H9 (cell line): Measurements from ENCODE around the gene C17orf107. TPM values are rescaled to one million over a fixed set of nuclear protein-coding genes. Genes with fewer than 3 reads are reported as not detected.
A peak's percentile ranks its signal among the peaks of the same experiment; 100 is the strongest.

Experiments
- DNase-seq: peaks from one replicate; pipeline ENCODE4 v3.0.0-alpha.2; 2017
- H2AFZ ChIP-seq: one replicate; pipeline ENCODE4 v1.6.1; 2013; ENCODE audit warnings: mild to moderate bottlenecking, low read length, control low read depth, moderate library complexity
- H2AK5ac ChIP-seq: 2 replicates; pipeline ENCODE4 v1.6.1; 2013; ENCODE audit warnings: low read length, control low read depth, mixed read lengths; ENCODE audit not compliant: insufficient read length
- H2BK120ac ChIP-seq: one replicate; pipeline ENCODE4 v1.6.1; 2013; ENCODE audit warnings: low read depth, mild to moderate bottlenecking, low read length, control low read depth, inconsistent platforms; ENCODE audit not compliant: poor library complexity, severe bottlenecking
- H2BK12ac ChIP-seq: 2 replicates; pipeline ENCODE4 v1.6.1; 2013; ENCODE audit warnings: low read length, control low read depth, mixed read lengths, low read depth; ENCODE audit not compliant: insufficient read length
- H2BK15ac ChIP-seq: 2 replicates; pipeline ENCODE4 v1.6.1; 2013; ENCODE audit warnings: low read depth, low read length, control low read depth
- H2BK20ac ChIP-seq: one replicate; pipeline ENCODE4 v1.6.1; 2013; ENCODE audit warnings: low read depth, mild to moderate bottlenecking, low read length, control low read depth, inconsistent platforms; ENCODE audit not compliant: poor library complexity, severe bottlenecking
- H2BK5ac ChIP-seq: 2 replicates; pipeline ENCODE4 v1.6.1; 2013; ENCODE audit warnings: low read length, control low read depth, mixed read lengths; ENCODE audit not compliant: insufficient read length
- H3K14ac ChIP-seq: 2 replicates; pipeline ENCODE4 v1.6.1; 2013; ENCODE audit warnings: low read length, control low read depth; ENCODE audit not compliant: insufficient read depth
- H3K18ac ChIP-seq: 2 replicates; pipeline ENCODE4 v1.6.1; 2013; ENCODE audit warnings: low read depth, mild to moderate bottlenecking, mixed read lengths, low read length, control low read depth; ENCODE audit not compliant: insufficient read length
- H3K23ac ChIP-seq: 2 replicates; pipeline ENCODE4 v1.6.1; 2013; ENCODE audit warnings: low read length, control low read depth, mixed read lengths, low read depth; ENCODE audit not compliant: insufficient read length
- H3K23me2 ChIP-seq: 2 replicates; pipeline ENCODE4 v1.6.1; 2013; ENCODE audit warnings: low read depth, mild to moderate bottlenecking, mixed read lengths, low read length, control low read depth; ENCODE audit not compliant: insufficient read length, poor library complexity, severe bottlenecking
- H3K27ac ChIP-seq: 2 replicates; pipeline ENCODE4 v1.5.1; 2013; ENCODE audit warnings: low read length, control low read depth, mixed read lengths, low read depth; ENCODE audit not compliant: insufficient read length
- H3K27me3 ChIP-seq: 2 replicates; pipeline ENCODE4 v1.6.1; 2013; ENCODE audit warnings: low read length, control low read depth, inconsistent platforms; ENCODE audit not compliant: insufficient read depth
- H3K4ac ChIP-seq: 2 replicates; pipeline ENCODE4 v1.6.1; 2013; ENCODE audit warnings: low read depth, mild to moderate bottlenecking, control low read depth, inconsistent platforms, low read length, moderate library complexity
- H3K4me1 ChIP-seq: 2 replicates; pipeline ENCODE4 v1.6.1; 2013; ENCODE audit warnings: low read length, control low read depth, inconsistent platforms; ENCODE audit not compliant: insufficient read depth
- H3K4me2 ChIP-seq: 2 replicates; pipeline ENCODE4 v1.6.1; 2013; ENCODE audit warnings: low read length, control low read depth, mixed read lengths; ENCODE audit not compliant: insufficient read length, insufficient read depth
- H3K56ac ChIP-seq: 2 replicates; pipeline ENCODE4 v1.6.1; 2013; ENCODE audit warnings: low read depth, mild to moderate bottlenecking, mixed read lengths, low read length, control low read depth; ENCODE audit not compliant: insufficient read length
- H3K79me1 ChIP-seq: 2 replicates; pipeline ENCODE4 v1.6.1; 2013; ENCODE audit warnings: low read depth, mild to moderate bottlenecking, moderate library complexity, low read length, control low read depth, inconsistent platforms; ENCODE audit not compliant: insufficient read depth, poor library complexity, severe bottlenecking
- H3K79me2 ChIP-seq: 2 replicates; pipeline ENCODE4 v1.6.1; 2013; ENCODE audit warnings: low read length, control low read depth, inconsistent platforms; ENCODE audit not compliant: insufficient read depth
- H3K9ac ChIP-seq: 2 replicates; pipeline ENCODE4 v1.6.1; 2013; ENCODE audit warnings: low read length, control low read depth, mixed read lengths; ENCODE audit not compliant: insufficient read length; ENCODE audit errors: extremely low read depth
- H3K9me3 ChIP-seq: one replicate; pipeline ENCODE4 v1.6.1; 2013; ENCODE audit warnings: low read depth, low read length, inconsistent platforms; ENCODE audit not compliant: control insufficient read depth
- H3T11ph ChIP-seq: one replicate; pipeline ENCODE4 v1.6.1; 2013; ENCODE audit warnings: mild to moderate bottlenecking, low read length, control low read depth, inconsistent platforms
- H4K20me1 ChIP-seq: one replicate; pipeline ENCODE4 v1.6.1; 2013; ENCODE audit not compliant: control insufficient read depth, insufficient read length, insufficient read depth
- H4K5ac ChIP-seq: 2 replicates; pipeline ENCODE4 v1.6.1; 2013; ENCODE audit warnings: low read depth, mild to moderate bottlenecking, mixed read lengths, low read length, control low read depth; ENCODE audit not compliant: insufficient read length
- H4K8ac ChIP-seq: replicated peaks from 2 replicates; pipeline ENCODE4 v1.6.1; 2013; ENCODE audit warnings: low read length, control low read depth, mixed read lengths, low read depth; ENCODE audit not compliant: insufficient read length
- H4K91ac ChIP-seq: 2 replicates; pipeline ENCODE4 v1.6.1; 2013; ENCODE audit warnings: low read depth, mild to moderate bottlenecking, moderate library complexity, mixed read lengths, low read length, control low read depth; ENCODE audit not compliant: insufficient read length
- H3K27ac Mint-ChIP-seq, 3 experiments: 2 replicates in 2 of 3; 3 replicates in 1 of 3; pipeline ENCODE4 v1.8.0; 2020 to 2021; ENCODE audit warnings: mixed read lengths in 3 of 3, mild to moderate bottlenecking in 1 of 3, moderate library complexity in 1 of 3
- H3K27me3 Mint-ChIP-seq: 2 replicates; pipeline ENCODE4 v1.8.0; 2021; ENCODE audit warnings: low read depth, mild to moderate bottlenecking, moderate library complexity, mixed read lengths
- H3K36me3 Mint-ChIP-seq, 3 experiments: 2 replicates in 2 of 3; 3 replicates in 1 of 3; pipeline ENCODE4 v1.8.0; 2020 to 2021; ENCODE audit warnings: low read depth in 3 of 3, mixed read lengths in 3 of 3; ENCODE audit not compliant: insufficient read depth in 1 of 3
- H3K4me1 Mint-ChIP-seq, 2 experiments: 2 replicates each; pipeline ENCODE4 v1.8.0; 2020; ENCODE audit warnings: mixed read lengths in 2 of 2
- H3K4me3 Mint-ChIP-seq, 2 experiments: 2 replicates in 1 of 2; 3 replicates in 1 of 2; pipeline ENCODE4 v1.8.0; 2020 to 2021; ENCODE audit warnings: mild to moderate bottlenecking in 2 of 2, mixed read lengths in 2 of 2, moderate library complexity in 1 of 2
- H3K9me3 Mint-ChIP-seq, 2 experiments: 2 replicates in 1 of 2; 3 replicates in 1 of 2; pipeline ENCODE4 v1.8.0; 2020; ENCODE audit warnings: mild to moderate bottlenecking in 2 of 2, mixed read lengths in 2 of 2, moderate library complexity in 1 of 2
- WGBS: extraction: QIAGEN DNeasy Blood & Tissue Kit; methylation state at CpG from one replicate; pipeline ENCODE4 v1.1.7; 2013; ENCODE audit warnings: missing lambda C conversion rate, low lambda C conversion rate, mixed read lengths; ENCODE audit not compliant: insufficient read length; ENCODE audit errors: extremely low coverage; 5-methylcytosine and 5-hydroxymethylcytosine counted together
- total RNA-seq: library from RNA; stranded (reverse); gene quantifications from 2 replicates; pipeline ENCODE4 v1.2.1, GENCODE V29; 2021
- TF ChIP-seq, protein P1 (sequence below): fragments of 200-600 bp; sonication (generic); conservative IDR thresholded peaks from 3 replicates; pipeline ENCODE4 v1.8.0; 2021; ENCODE audit warnings: antibody characterized with exemption, mild to moderate bottlenecking

C17orf107 gene
- total RNA-seq, 1 experiment from 2014 or later: 4.4 TPM

DNA sequence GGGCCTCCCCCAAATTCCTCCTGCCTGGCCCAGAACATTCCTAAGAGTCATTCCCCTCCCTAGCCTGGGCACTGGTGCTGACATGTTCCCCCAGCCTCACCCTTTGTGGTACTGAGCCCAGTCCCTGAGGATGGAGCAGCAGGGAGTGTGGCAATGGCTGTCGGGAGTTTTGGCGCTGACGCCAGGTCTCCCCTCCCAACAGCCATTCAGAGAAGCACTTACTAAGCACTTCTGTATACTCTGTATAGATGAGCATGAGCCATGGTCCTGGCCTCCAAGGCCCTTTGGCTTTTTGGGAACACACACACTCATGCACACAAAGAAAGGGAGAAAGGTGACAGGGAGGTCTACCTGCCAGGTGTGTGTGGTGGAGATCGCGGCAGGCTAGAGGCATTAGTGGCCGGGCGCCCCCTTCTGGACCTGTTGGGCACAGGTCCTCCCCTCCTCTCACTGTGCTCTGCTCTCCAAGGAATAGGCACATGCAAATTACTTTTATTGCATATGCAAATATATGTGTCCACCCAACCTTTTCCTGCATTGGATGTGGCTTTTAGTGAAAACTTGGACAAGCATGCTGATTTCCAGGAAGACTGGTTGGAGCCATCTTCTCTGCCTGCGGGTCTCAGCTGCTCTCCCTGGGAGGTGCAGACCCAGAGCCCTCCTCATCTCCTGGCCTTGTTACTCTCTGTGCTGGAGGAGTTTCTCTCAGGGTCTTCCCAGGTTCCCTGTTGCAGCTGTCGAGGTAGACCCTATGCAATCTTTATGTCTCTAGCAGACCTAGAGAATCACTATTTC, 17.4 kb upstream of the C17orf107 start:
- peak overlapping the region; percentile 18 to 90 (median 40); a peak in 3 of 7 replicates for H3K27ac Mint-ChIP-seq

More for the DNA sequence above, 17.4 kb upstream of the C17orf107 start:
- no peak overlapping the region for H3K4me2 ChIP-seq
- peak; percentile 88 for DNase-seq
- H3K79me2 ChIP-seq: no peaks in the 10 kb centered on the region
- Mint-ChIP-seq H3K36me3 (peaks cover 16 to 48% (median 39%) of the 10 kb centered on the region in 3 experiments; a peak in 6 of 7 replicates), H3K9me3 (no peaks in the 10 kb centered on the region), H3K4me1 (peaks cover 3 to 13% of the 10 kb centered on the region in 2 experiments), H3K4me3 (no peak overlapping the region), H3K27me3 (no peaks in the 10 kb centered on the region)
- no peak overlapping the region for H4K8ac ChIP-seq
- H4K91ac ChIP-seq: no peak overlapping the region
- no peak overlapping the region for H3K4ac ChIP-seq
- H2BK20ac ChIP-seq: no peak overlapping the region
- H2BK15ac ChIP-seq: no peak overlapping the region
- no peaks in the 10 kb centered on the region for H3K9me3 ChIP-seq
- no peaks in the 10 kb centered on the region for H3K79me1 ChIP-seq
- no peaks in the 10 kb centered on the region for H3K27me3 ChIP-seq
- H3K9ac ChIP-seq: no peak overlapping the region
- no peak overlapping the region for H4K5ac ChIP-seq
- H3K18ac ChIP-seq: no peak overlapping the region
- H3K23me2 ChIP-seq: no peaks in the 10 kb centered on the region
- H3K4me1 ChIP-seq: no peaks in the 10 kb centered on the region
- H3K23ac ChIP-seq: no peak overlapping the region
- H3K27ac ChIP-seq: no peak overlapping the region
- TF ChIP-seq, protein P1, sequence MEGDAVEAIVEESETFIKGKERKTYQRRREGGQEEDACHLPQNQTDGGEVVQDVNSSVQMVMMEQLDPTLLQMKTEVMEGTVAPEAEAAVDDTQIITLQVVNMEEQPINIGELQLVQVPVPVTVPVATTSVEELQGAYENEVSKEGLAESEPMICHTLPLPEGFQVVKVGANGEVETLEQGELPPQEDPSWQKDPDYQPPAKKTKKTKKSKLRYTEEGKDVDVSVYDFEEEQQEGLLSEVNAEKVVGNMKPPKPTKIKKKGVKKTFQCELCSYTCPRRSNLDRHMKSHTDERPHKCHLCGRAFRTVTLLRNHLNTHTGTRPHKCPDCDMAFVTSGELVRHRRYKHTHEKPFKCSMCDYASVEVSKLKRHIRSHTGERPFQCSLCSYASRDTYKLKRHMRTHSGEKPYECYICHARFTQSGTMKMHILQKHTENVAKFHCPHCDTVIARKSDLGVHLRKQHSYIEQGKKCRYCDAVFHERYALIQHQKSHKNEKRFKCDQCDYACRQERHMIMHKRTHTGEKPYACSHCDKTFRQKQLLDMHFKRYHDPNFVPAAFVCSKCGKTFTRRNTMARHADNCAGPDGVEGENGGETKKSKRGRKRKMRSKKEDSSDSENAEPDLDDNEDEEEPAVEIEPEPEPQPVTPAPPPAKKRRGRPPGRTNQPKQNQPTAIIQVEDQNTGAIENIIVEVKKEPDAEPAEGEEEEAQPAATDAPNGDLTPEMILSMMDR: peak; percentile 98
- H3T11ph ChIP-seq: no peak overlapping the region
- H4K20me1 ChIP-seq: no peaks in the 10 kb centered on the region
- WGBS: no CpG with 5 or more reads among the region's 9 CpGs
- H3K14ac ChIP-seq: no peak overlapping the region
- no peak overlapping the region for H2AK5ac ChIP-seq
- H2BK120ac ChIP-seq: no peak overlapping the region
- H2AFZ ChIP-seq: no peak overlapping the region
- H3K56ac ChIP-seq: no peak overlapping the region
- no peak overlapping the region for H2BK5ac ChIP-seq
- no peak overlapping the region for H2BK12ac ChIP-seq
